ENCODE measurements around the gene AJUBA. TPM values are rescaled to one million over a fixed set of nuclear protein-coding genes. Genes with fewer than 3 reads are reported as not detected.

Gene AJUBA
- total RNA-seq (2022; extraction: Qiagen RNA extraction), result 28.8 to 36.7 TPM (median 33.7 TPM) in 5 replicates

DNA sequence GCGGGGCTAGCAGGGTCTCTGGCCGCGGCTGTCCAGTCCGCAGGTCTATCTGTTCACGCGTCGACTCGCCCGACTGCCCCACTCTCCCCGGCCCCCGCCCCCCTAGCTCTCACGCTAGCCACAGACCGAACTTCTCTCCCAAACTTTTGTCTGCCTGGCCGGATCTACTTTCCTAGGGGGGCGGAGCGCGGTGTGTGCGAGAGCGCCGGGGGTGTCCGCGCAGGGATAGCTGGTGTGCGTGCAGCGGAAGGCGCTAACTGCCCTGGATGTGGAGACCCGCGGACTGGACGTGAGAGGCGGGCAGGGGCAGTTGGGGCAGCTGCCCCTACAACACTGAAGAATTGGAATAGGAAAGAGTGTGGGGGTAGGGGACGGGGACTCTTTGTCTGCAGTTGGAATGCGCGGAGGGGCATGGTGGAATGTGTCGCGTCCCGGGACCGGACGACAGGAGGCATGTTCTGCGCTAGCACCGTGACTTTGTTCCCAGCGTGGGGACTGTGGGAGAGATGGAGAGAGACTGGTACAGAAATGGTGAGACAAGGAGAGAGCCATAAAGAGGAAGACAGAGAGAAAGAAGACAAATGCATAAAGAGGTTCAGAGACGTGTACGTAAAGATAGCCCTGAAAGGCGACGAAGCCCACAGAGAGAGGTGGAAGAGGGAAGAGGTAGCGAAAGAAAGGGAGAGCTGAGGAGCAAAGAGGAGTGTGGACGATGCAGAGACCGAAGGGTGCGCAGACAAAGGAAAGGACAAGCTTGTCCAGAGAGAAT is at the start of gene AJUBA:
Gene AJUBA, minus strand, starts transcription at position 75 of the 769 bp plus-strand sequence. CDS start 285 bp downstream, outside the sequence.

DNA sequence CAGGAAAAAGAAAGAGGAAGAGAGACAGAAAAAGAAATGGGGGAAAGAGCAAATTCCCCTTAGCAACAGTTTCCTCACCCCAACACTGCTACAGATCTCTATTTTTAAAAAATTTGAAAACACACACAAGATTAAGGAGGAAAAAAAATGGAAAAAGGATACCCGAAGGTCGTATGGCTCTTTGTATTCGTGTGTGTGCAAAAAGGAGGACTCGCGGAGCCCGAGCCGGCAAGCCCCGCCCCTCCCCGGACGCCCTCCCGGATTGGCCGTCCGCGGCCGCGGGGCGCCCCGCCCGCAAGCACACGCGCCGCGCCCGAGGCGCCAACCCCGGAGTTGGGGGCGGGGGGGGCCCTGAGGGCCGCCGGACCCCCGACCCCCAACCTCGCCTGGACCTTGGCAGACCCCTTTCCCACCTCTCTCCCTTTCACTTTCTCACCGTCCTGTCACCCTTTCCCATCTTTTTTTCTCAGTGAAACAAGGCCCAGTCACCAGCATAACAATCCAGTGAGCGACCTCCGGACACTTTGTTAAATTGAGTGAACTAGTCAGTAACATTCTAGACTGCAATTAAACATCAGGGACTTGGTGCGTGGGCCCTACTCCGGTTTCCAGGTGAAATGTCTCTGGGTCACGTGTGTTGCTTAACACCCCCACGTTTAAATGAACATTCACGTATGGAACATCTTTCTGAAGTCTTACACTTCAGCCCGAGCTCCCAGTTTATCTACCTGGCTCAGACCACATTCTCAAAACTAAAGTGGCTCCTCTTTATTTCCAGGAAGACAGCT is 27.8 kb upstream of the AJUBA start, which contains the start of gene C14orf93:
Gene C14orf93, minus strand, starts transcription at position 205 of the 788 bp plus-strand sequence. CDS start 11,120 bp downstream, outside the sequence.

DNA sequence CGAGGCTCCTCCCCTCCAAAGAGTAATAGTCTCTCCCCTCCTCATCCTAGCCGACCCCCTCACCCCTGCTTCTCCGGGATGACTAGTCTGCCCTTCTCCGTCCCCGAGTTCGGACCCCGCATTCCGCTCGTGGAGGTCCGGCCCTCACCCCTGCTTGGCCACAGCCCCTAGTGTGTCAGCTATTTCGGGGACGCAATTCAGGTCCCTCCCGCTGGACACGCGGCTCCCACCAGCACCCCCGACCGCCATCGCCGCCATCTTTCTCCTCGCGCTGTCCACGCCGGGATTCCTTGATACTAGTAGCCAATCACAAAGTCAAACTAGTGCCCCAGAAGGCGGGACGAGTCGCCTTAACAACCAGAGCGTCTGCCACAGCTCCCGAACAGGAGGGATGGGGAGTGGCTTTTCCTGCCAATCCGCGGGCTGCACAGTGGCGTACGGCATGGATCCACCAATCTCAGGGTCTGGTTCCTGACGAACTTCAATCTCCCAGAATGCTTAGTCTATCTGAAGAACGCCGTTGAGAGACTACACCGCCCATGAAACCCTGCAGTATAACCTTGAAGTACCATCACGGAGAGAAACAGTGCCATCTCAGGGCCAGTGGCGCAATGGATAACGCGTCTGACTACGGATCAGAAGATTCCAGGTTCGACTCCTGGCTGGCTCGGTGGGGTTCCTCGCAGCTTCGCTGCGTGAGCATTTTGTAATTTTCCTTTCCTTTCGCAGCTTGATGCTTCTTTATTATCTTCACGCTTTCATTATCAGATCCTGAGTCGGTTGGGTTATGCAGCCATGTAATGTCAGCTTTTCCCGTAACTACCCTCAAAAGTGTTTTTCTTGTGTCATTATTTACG is 53.0 kb downstream of the AJUBA start, which contains the start of gene PRMT5:
Gene PRMT5, minus strand, starts transcription at position 273 of the 857 bp plus-strand sequence. Its CDS starts 15 bp downstream, at position 258.

Other genes starting within 250 kb of the AJUBA start
- gene OXA1L, start 215.9 kb downstream of the AJUBA start, total RNA-seq (2022; extraction: Qiagen RNA extraction), result 134 to 165 TPM (median 161 TPM) in 5 replicates
- 19.4 to 25.6 TPM (median 23.4 TPM) in 5 replicates for gene SLC7A7, start 167.1 kb downstream of the AJUBA start, total RNA-seq (2022; extraction: Qiagen RNA extraction)
- 154 to 212 TPM (median 189 TPM) in 5 replicates for gene MRPL52, start 152.7 kb downstream of the AJUBA start, total RNA-seq (2022; extraction: Qiagen RNA extraction)
- gene MMP14, start 146.0 kb downstream of the AJUBA start, total RNA-seq (2022; extraction: Qiagen RNA extraction), result 0.52 to 0.78 TPM (median 0.69 TPM) in 5 replicates
- gene LRP10, start 110.8 kb downstream of the AJUBA start, total RNA-seq (2022; extraction: Qiagen RNA extraction), result 54.7 to 82.1 TPM (median 77.7 TPM) in 5 replicates
- gene REM2, start 99.3 kb downstream of the AJUBA start, total RNA-seq (2022; extraction: Qiagen RNA extraction), result 0.16 to 0.41 TPM (median 0.39 TPM) in 5 replicates
- gene RBM23, start 63.4 kb downstream of the AJUBA start, total RNA-seq (2022; extraction: Qiagen RNA extraction), result 54.9 to 59.6 TPM (median 58.2 TPM) in 5 replicates
- gene PRMT5, start 53.2 kb downstream of the AJUBA start, total RNA-seq (2022; extraction: Qiagen RNA extraction), result 101 to 124 TPM (median 113 TPM) in 5 replicates
- gene HAUS4, start 25.5 kb downstream of the AJUBA start, total RNA-seq (2022; extraction: Qiagen RNA extraction), result 31.2 to 34.5 TPM (median 32.6 TPM) in 5 replicates
- gene C14orf93, start 27.6 kb upstream of the AJUBA start, total RNA-seq (2022; extraction: Qiagen RNA extraction), result 2.7 to 3.9 TPM (median 3.6 TPM) in 5 replicates
- gene PSMB5, start 52.3 kb upstream of the AJUBA start, total RNA-seq (2022; extraction: Qiagen RNA extraction), result 285 to 323 TPM (median 302 TPM) in 5 replicates
- gene PSMB11, start 59.7 kb upstream of the AJUBA start, total RNA-seq (2022; extraction: Qiagen RNA extraction), result not detected in 5 replicates
- gene CDH24, start 75.0 kb upstream of the AJUBA start, total RNA-seq (2022; extraction: Qiagen RNA extraction), result 2.1 to 4.4 TPM (median 3.8 TPM) in 5 replicates
- gene ACIN1, start 112.6 kb upstream of the AJUBA start, total RNA-seq (2022; extraction: Qiagen RNA extraction), result 80.5 to 104 TPM (median 99.1 TPM) in 5 replicates
- 77.4 to 90.2 TPM (median 85.3 TPM) in 5 replicates for gene C14orf119, start 113.0 kb upstream of the AJUBA start, total RNA-seq (2022; extraction: Qiagen RNA extraction)
- 0.06 TPM in 1 of 5 replicates, not detected in the others for gene CIROP, start 122.4 kb upstream of the AJUBA start, total RNA-seq (2022; extraction: Qiagen RNA extraction)
- not detected in 5 replicates for gene CEBPE, start 136.7 kb upstream of the AJUBA start, total RNA-seq (2022; extraction: Qiagen RNA extraction)
- gene SLC7A8, start 201.1 kb upstream of the AJUBA start, total RNA-seq (2022; extraction: Qiagen RNA extraction), result 2.1 to 3.2 TPM (median 2.8 TPM) in 5 replicates